Thoracic aorta (tissue), 2 donors: ENCODE measurements around the gene TRIM49C. TPM values are rescaled to one million over a fixed set of nuclear protein-coding genes. Genes with fewer than 3 reads are reported as not detected.
"Not testable (repeated sequence)": the region's sequence is repeated elsewhere in the genome, so short reads cannot be mapped to it uniquely, and the experiment has no call there.

Source experiments
- ATAC-seq: fragments of 150-250 bp; one replicate; pipeline ENCODE4 v1.8.0; 2017; ENCODE audit warnings: low read depth; ENCODE audit not compliant: insufficient number of reproducible peaks, low FRiP score
- DNase-seq: peaks from one replicate; pipeline ENCODE4 v3.0.0-alpha.2; 2020; ENCODE audit warnings: low spot score
- H3K27ac ChIP-seq, 2 donors: fragments of 200-600 bp; sonication (generic); 1 replicate in 1 of 2; 2 replicates in 1 of 2; pipeline ENCODE4 v1.5.1; 2016; ENCODE audit warnings: mild to moderate bottlenecking in 2 of 2, moderate library complexity in 2 of 2
- H3K27me3 ChIP-seq: fragments of 200-600 bp; sonication (generic); replicated peaks from 2 replicates; pipeline ENCODE4 v1.6.0; 2016; ENCODE audit warnings: mild to moderate bottlenecking; ENCODE audit not compliant: insufficient read depth
- H3K36me3 ChIP-seq: fragments of 200-600 bp; sonication (generic); one replicate; pipeline ENCODE4 v1.5.1; 2016
- H3K4me1 ChIP-seq, 2 donors: fragments of 200-600 bp; sonication (generic); 1 replicate in 1 of 2; 2 replicates in 1 of 2; pipeline versions ENCODE4 v1.5.1 to v1.6.0; 2016; ENCODE audit warnings: low read depth in 2 of 2, mild to moderate bottlenecking in 1 of 2; ENCODE audit not compliant: control insufficient read depth in 1 of 2
- H3K4me3 ChIP-seq: fragments of 200-600 bp; sonication (generic); 2 replicates; pipeline ENCODE4 v1.5.1; 2016; ENCODE audit warnings: mild to moderate bottlenecking
- H3K9me3 ChIP-seq: fragments of 200-600 bp; sonication (generic); 2 replicates; pipeline ENCODE4 v1.5.1; 2016
- total RNA-seq, 2 donors: library from RNA; depleted of rRNA; stranded (reverse); fragments of >200 nt; gene quantifications; one replicate each; pipeline versions ENCODE4 v1.1.0 to v1.2.3, GENCODE V29; 2016

The TRIM49C gene, protein sequence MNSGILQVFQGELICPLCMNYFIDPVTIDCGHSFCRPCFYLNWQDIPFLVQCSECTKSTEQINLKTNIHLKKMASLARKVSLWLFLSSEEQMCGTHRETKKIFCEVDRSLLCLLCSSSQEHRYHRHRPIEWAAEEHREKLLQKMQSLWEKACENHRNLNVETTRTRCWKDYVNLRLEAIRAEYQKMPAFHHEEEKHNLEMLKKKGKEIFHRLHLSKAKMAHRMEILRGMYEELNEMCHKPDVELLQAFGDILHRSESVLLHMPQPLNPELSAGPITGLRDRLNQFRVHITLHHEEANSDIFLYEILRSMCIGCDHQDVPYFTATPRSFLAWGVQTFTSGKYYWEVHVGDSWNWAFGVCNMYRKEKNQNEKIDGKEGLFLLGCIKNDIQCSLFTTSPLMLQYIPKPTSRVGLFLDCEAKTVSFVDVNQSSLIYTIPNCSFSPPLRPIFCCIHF
- not detected for total RNA-seq

DNA sequence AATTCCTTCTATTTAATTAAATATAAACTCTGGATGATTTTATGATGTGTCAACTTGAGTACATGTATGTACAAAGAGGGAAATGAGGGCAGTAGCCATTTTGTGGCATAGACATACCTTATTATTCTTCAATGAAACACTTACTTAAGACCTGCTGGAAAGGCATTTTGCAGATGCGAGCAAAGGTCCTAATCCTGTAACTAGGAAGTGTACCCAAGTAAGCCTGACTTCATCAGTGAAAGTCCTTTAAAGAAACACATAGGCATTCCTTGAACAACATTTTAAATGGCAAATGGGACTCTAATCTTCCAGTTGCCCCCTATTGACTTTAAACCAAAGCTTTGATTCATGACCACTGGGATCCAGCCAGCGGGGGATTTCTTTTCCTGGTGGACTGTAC is at the start of gene TRIM49C:
TSS of gene TRIM49C (plus strand) at position 301 of the 400 bp plus-strand sequence. CDS start 4,106 bp downstream, outside the sequence.
- not testable (repeated sequence) for H3K27me3 ChIP-seq, H3K4me3 ChIP-seq, ATAC-seq, H3K9me3 ChIP-seq, H3K27ac ChIP-seq, H3K4me1 ChIP-seq, H3K36me3 ChIP-seq, DNase-seq

DNA sequence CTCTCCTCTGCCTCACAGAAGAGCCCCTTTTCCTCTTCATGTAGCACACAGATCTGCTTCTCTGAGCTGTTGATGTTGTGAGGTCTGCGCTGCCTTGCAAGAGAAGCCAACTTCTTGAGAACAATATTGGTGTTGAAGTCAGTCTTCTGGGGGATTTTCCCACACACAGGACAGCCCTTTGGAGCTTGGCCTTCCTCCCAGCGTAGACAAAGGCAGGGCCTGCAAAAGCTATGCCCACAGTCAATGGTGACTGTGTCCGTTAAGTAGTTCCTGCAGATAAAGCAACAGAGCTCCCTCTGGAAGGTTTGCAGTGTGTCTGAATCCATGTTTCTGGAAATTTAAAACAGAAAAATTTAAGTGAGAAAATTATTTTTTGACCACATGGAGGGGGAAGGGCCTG is 6.7 kb upstream of the TRIM49C start:
- ATAC-seq, H3K36me3 ChIP-seq, H3K27ac ChIP-seq: not testable (repeated sequence)

DNA sequence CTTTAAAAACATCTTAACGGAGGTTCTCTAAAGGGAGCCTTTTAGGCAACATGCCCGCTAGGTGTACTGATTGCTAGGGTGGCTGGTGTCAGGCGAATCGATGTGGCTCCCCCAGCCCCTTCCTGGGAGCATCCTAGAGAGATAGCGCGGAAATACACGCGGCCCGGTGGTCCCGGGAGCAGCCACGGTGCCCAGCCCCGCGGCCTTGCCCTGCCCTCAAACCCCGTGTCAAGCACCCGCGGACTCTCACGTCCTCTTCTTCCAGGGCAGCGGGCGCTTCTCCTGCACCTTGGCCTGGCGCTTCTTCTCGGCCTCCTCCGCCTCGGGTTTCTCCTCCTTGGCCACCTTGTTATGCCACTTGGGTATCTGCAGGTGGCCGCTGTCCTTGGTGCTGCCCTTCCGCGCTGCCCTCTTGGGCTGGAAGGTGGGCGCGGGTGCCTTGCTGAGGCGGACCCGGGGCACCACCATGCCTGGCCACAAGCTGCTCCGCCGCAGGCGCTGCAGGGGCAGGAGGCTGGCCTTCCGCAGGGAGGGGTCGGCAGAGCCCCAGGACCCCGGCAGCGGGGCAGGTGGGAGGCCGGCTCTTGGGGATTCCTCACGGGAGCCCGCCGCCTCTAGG is 20.8 kb downstream of the TRIM49C start:
- not testable (repeated sequence) for DNase-seq, H3K27ac ChIP-seq, ATAC-seq

More for the DNA sequence above, 6.7 kb upstream of the TRIM49C start:
- not testable (repeated sequence) for H3K27me3 ChIP-seq, H3K4me3 ChIP-seq, H3K4me1 ChIP-seq, H3K9me3 ChIP-seq, DNase-seq

DNA sequence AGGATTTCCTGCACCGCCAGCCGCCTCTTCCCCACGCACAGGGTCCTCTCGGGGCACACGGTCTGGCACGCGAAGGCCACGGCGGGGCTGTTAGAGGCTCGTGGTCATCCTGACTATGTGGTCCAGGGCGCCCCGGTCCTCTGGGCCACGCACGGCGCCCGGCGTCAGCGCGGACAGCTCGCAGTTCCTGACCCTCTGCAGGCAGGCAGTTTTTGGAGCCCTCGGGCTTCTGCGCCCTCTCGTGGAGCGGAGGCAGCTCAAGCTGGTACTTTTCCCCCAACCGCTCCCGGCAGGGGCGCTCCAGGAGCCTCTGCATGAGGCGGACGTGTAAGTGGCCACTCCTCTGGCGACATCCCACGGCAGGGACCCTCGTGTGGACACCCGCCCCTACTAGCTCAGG is 21.4 kb downstream of the TRIM49C start:
- H3K27ac ChIP-seq, H3K4me3 ChIP-seq, H3K4me1 ChIP-seq, H3K27me3 ChIP-seq, H3K9me3 ChIP-seq, DNase-seq, H3K36me3 ChIP-seq, ATAC-seq: not testable (repeated sequence)

More for the DNA sequence above, 20.8 kb downstream of the TRIM49C start:
- not testable (repeated sequence) for H3K9me3 ChIP-seq, H3K27me3 ChIP-seq, H3K4me1 ChIP-seq, H3K36me3 ChIP-seq, H3K4me3 ChIP-seq

DNA sequence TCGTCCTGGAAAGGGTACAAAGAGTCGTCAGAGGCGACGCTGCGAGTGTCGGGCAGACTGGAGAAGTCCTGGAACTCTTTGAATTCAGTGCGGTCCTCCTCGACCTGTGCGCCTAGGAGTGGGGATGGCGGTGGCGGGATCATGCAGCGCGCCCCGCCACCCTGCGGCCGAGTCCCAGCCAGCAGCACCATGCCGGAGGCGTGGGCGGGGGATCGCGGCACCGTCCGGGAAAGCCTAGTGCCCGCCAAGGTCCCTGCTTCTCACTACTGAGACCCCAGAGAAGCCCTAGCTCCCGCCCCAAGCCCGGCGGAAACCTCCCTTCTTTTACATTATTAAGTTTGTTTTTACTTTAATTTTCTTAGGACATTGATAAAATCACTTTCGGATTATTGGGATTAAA is 22.6 kb downstream of the TRIM49C start:
- not testable (repeated sequence) for H3K27me3 ChIP-seq, DNase-seq, H3K4me3 ChIP-seq, H3K27ac ChIP-seq, ATAC-seq, H3K4me1 ChIP-seq, H3K9me3 ChIP-seq, H3K36me3 ChIP-seq

DNA sequence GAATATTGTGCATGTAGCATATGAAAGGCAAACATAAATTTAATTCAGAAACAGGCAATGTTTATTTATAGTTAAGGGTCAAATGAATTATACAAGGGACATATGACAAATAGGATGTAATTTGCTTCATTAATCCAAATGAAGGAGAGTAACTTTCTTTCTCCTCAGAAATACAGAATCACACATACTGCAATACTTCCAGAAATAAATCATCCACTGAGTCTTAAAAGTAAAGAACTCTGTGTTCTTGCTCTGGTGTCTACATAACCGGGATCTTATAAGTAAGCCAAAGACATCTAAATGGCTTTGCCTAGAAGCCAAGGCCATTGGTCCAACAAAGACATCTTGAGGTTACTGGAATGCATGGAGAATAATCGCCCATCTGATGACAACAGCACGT is 54.7 kb downstream of the TRIM49C start, which contains the start of gene UBTFL1:
TSS of gene UBTFL1 (plus strand) at position 301 of the 400 bp plus-strand sequence. CDS start at position 301, 0 bp downstream.
- H3K36me3 ChIP-seq, H3K27me3 ChIP-seq, DNase-seq, ATAC-seq, H3K4me3 ChIP-seq, H3K27ac ChIP-seq, H3K4me1 ChIP-seq, H3K9me3 ChIP-seq: not testable (repeated sequence)

DNA sequence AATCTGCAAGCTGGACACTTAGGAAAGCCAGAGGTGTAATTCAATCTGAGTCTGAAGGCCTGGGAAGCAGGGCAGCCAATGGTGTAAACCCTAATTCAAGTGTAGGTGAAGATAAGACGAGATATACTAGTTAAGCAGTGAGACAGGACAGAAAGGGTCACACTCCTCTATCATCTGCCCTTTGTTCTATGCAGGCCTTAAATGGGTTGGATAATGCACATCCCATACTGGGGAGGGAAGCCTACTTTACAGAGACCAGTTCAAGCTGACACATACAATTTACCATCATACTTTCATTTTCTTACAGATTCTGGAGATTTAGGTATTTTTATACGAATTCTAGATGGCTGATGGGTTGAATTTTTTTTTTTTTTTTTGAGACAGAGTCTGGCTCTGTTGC is 57.8 kb downstream of the TRIM49C start:
- H3K27me3 ChIP-seq, H3K4me3 ChIP-seq, DNase-seq, H3K36me3 ChIP-seq, H3K27ac ChIP-seq, ATAC-seq, H3K4me1 ChIP-seq, H3K9me3 ChIP-seq: not testable (repeated sequence)

Other genes with a start within 250 kb of the TRIM49C start
- not detected for gene TRIM49, start 222.5 kb upstream of the TRIM49C start, total RNA-seq
- not detected for gene TRIM64B, start 152.6 kb upstream of the TRIM49C start, total RNA-seq
- not detected for gene TRIM49D1, start 108.9 kb upstream of the TRIM49C start, total RNA-seq
- not detected for gene TRIM49D2, start 107.0 kb upstream of the TRIM49C start, total RNA-seq
- not detected for gene TRIM64, start 65.1 kb upstream of the TRIM49C start, total RNA-seq
- gene UBTFL1, start 54.8 kb downstream of the TRIM49C start, total RNA-seq, result not detected
- gene NAALAD2, start 103.6 kb downstream of the TRIM49C start, total RNA-seq, result under 1 TPM; 0.42 to 0.68 TPM
- gene CHORDC1, start 191.9 kb downstream of the TRIM49C start, total RNA-seq, result 100 to 1,000 TPM in 1 of 2 donors, 10 to 100 TPM in 1; 46.4 to 101 TPM